Fibroblast of the aortic adventitia (primary cell): Measurements from ENCODE around the gene ACIN1. TPM values are rescaled to one million over a fixed set of nuclear protein-coding genes. Genes with fewer than 3 reads are reported as not detected.

Source experiments
- DNase-seq: peaks from one replicate; pipeline ENCODE4 v3.0.0-alpha.2; 2010; ENCODE audit warnings: low read depth
- H3K4me3 ChIP-seq: 2 replicates; pipeline ENCODE4 v1.5.1; 2011; ENCODE audit warnings: low read depth, mild to moderate bottlenecking, control low read depth, low read length, moderate library complexity
- total RNA-seq: library from RNA; depleted of rRNA; stranded (reverse); fragments of >200 nt; gene quantifications from 2 replicates; pipeline ENCODE4 v1.2.3, GENCODE V29; 2012; ENCODE audit warnings: low replicate concordance
- TF ChIP-seq, protein P1 (sequence below): IDR thresholded peaks from 2 replicates; pipeline ENCODE4 v1.5.1; 2011; ENCODE audit warnings: mild to moderate bottlenecking, low read length, control low read depth, inconsistent platforms; ENCODE audit not compliant: insufficient read depth

Gene ACIN1
- total RNA-seq, 1 donor: 97.0 TPM

DNA sequence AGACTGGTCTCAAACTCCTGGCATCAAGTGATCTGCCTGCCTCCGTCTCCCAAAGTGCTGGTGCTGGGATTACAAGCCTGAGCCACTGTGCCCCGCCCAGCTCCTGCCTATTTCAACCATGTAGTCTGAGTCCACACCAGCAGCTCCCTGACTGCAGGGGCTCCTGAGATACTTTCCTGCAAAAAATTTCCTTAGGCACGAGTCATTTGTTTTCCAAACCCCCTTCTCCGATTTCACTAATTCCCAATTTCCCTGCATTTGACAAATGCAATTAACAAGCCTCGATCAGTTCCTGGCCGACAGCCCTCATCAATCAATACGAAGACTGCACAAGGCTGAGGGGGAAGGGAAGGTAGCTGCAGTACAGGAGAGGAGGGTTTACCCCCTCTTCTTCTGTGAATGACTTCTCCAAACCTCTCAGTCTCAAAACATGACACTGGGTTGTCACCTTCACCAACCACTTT lies 70.3 kb downstream of the ACIN1 start:
- DNase-seq: no peak
- TF ChIP-seq, protein P1, sequence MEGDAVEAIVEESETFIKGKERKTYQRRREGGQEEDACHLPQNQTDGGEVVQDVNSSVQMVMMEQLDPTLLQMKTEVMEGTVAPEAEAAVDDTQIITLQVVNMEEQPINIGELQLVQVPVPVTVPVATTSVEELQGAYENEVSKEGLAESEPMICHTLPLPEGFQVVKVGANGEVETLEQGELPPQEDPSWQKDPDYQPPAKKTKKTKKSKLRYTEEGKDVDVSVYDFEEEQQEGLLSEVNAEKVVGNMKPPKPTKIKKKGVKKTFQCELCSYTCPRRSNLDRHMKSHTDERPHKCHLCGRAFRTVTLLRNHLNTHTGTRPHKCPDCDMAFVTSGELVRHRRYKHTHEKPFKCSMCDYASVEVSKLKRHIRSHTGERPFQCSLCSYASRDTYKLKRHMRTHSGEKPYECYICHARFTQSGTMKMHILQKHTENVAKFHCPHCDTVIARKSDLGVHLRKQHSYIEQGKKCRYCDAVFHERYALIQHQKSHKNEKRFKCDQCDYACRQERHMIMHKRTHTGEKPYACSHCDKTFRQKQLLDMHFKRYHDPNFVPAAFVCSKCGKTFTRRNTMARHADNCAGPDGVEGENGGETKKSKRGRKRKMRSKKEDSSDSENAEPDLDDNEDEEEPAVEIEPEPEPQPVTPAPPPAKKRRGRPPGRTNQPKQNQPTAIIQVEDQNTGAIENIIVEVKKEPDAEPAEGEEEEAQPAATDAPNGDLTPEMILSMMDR: no peak
- no peak overlapping the region for H3K4me3 ChIP-seq

DNA sequence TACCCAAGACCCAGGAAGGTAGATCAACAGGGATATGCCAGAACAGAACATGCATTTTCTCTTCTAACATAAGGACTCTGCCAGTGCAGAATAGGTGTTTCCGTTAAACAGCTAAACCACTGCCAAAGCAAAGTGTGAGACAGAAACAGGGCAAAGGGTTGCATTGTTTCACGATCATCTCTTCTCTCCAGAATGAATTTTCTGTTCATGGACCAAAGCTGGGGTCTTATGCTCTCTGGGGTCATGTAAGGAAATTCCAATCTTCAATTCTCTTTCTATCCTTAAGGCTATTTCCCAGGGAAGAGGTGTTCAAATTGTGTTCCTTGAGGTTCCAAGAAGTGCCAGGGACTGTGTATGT lies 71.2 kb downstream of the ACIN1 start:
- no peak for DNase-seq
- TF ChIP-seq, protein P1: no peak
- no peak overlapping the region for H3K4me3 ChIP-seq

DNA sequence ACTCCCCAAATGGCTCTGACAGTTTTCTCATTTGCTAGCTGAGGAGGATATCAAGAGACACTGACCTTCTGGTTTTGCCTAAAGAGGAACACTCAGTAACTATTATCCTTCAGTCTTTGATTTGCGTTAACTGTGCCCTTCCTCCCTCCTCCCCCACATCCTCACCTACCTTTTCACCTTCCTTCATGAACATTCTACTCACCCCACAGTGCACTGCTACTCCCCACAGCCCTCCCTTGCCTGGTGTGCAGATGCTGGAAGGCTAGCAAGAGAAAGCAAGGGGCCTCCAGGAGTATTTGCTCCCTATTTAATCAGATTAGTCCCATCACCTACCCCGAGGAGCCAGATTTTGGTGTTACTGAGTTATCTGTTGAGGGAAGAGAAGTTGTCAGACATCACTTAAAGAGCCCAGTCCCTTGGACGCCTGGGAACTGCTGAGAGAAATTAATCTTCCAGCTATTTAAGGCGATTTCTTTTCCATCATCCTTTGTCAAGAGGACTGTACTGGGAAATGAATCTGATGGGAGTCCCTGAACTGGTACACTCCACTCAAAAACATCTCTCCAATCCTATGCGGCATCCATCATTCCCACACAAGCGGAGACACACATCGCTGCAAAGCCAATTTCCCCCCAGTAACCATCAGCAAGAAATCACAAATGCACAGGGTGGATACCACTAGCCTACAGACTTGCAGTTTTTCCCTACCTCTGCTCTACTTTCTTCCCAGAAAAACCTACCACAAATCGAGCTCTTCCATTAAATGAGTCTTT lies 71.7 kb downstream of the ACIN1 start:
- TF ChIP-seq, protein P1: no peak
- no peak overlapping the region for H3K4me3 ChIP-seq
- no peak for DNase-seq

DNA sequence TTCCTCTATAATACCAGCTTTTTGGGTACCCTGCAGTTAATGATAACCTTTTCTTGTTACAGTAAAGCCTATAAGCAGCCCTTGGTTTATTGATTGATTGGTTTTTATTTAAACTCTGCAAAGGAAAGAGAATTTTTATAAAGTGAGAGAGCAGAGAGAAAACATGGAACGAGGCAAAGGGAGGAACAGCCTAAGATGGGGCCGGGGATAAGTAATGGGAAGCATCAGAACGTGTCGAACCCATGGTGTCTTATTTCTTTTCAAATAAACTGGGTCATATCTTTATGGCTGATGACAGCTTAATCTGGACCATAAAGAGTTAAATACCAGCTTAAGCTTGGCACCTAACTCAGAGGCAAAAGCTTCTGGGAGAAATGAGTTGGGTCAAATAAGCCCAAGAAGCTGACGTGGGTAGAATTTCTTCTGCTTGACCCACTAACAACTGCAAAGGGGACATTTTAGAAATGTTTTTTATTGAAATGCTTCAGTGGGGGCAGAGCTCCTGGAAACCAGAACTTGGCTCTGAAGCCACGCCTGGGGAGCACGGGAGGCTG lies 73.0 kb downstream of the ACIN1 start:
- no peak overlapping the region for H3K4me3 ChIP-seq
- no peak for DNase-seq
- TF ChIP-seq, protein P1: no peak

DNA sequence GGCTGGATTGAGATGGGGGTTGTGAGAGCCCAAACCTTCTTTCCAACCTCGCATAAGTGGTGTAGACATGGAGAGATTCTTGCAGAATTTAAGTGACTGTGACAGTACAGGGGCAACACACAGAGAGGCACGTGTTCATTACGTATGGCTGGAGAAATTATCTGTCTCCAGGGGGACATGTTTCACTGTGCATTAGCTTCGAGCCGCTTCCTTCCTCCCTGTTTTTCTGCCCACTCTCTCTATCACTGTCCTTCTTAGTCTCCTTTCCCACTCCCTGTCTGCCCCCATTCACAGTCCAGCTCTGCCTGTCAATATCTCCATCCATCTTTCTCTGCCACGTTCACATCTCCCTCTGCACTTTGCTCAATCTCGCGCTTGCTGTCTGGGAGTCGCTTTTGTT lies 73.5 kb downstream of the ACIN1 start:
- TF ChIP-seq, protein P1: no peak
- H3K4me3 ChIP-seq: no peak overlapping the region
- DNase-seq: no peak

DNA sequence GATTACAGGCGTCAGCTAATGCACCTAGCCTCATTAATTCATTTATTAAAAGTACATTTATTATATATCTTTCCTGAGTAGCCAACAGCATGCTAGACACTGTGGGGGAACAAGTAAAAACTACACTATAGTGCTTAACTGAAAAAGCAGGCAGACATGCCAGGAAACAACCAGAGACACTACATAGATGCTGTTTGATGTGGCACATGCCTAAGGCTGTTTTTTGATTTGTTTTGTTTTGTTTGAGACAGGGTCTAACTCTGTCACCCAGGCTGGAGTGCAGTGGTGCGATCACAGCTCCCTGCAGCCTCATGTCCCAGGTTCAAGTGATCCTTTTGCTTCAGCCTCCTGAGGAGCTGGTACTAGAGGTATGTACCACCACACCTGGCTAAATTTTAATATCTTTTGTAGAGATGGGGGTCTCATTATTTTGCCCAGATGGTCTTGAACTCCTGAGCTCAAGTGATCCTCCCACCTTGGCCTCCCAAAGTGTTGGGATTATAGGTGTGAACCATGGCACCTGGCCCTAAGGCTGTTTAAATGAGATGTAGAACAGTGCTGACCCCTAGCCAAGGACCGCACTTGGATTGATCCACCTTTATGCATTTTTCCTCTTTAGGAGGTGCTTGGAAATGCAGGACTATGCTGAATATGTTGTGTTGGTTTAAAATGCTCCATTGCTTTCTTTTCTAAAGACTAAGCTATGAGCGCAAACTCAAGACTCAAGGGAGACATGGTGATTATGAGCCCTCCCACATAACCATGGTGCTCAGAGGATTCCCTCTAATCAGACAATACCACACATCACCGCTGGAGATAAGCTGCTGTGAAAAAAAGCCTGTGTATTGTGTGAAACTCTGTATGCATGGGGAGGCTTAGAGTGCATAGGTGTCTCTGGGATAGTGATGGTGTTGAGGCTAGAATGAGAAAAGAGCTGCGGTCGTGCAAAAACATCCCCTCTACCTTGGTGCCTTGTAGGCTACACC lies 74.5 kb downstream of the ACIN1 start:
- no peak for DNase-seq
- TF ChIP-seq, protein P1: no peak
- H3K4me3 ChIP-seq: no peak overlapping the region
